ENCODE data around the gene PROM1. TPM values are rescaled to one million over a fixed set of nuclear protein-coding genes. Genes with fewer than 3 reads are reported as not detected.
A peak's percentile ranks its signal among the peaks of the same experiment; 100 is the strongest.

The PROM1 gene
- total and polyA plus RNA-seq, 11 donors: 1.5 to 30.5 (median 6.0) TPM

DNA sequence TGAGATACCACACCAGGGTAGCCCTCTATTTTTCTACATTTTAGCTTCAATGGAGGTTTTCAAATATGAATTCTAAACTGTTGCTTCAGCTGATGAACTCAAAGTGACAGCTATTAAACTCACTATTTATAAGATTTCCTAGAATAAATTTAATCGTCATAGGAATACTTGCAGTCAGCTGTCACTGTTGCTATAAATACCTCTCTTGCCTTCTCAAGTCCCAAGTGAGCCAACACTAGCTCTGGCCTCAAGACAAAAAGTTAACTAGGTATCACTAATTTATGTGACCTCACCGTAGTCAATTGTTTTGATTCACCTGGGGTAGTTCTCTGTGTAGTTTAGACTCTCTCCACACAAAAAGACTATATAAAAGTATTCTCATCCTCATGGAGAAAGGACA, 34.3 kb upstream of the PROM1 start:
- H3K9me3 ChIP-seq: no peaks in the 10 kb centered on the region
- no peaks in the 10 kb centered on the region for H3K36me3 ChIP-seq
- WGBS, 4 donors: 26 to 36% (median 31%) methylated on average over 2 of the region's 2 CpGs
- no peak overlapping the region for H3K4me3 ChIP-seq
- peak overlapping the region; percentile 18 to 77 (median 64) for H3K27ac ChIP-seq
- intact Hi-C loops (cut with DNase I): no loop called here
- no peaks in the 10 kb centered on the region for H3K27me3 ChIP-seq
- ATAC-seq: peak; percentile 68 to 83 (median 73)
- TF ChIP-seq, protein P1, sequence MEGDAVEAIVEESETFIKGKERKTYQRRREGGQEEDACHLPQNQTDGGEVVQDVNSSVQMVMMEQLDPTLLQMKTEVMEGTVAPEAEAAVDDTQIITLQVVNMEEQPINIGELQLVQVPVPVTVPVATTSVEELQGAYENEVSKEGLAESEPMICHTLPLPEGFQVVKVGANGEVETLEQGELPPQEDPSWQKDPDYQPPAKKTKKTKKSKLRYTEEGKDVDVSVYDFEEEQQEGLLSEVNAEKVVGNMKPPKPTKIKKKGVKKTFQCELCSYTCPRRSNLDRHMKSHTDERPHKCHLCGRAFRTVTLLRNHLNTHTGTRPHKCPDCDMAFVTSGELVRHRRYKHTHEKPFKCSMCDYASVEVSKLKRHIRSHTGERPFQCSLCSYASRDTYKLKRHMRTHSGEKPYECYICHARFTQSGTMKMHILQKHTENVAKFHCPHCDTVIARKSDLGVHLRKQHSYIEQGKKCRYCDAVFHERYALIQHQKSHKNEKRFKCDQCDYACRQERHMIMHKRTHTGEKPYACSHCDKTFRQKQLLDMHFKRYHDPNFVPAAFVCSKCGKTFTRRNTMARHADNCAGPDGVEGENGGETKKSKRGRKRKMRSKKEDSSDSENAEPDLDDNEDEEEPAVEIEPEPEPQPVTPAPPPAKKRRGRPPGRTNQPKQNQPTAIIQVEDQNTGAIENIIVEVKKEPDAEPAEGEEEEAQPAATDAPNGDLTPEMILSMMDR (IDR thresholded peaks at IDR 0.05): no peak
- no peak for TF ChIP-seq POLR2A (IDR thresholded peaks at IDR 0.05)
- peaks cover 0 to 27% (median 10%) of the 10 kb centered on the region in 12 donors for H3K4me1 ChIP-seq
- no peak for DNase-seq

DNA sequence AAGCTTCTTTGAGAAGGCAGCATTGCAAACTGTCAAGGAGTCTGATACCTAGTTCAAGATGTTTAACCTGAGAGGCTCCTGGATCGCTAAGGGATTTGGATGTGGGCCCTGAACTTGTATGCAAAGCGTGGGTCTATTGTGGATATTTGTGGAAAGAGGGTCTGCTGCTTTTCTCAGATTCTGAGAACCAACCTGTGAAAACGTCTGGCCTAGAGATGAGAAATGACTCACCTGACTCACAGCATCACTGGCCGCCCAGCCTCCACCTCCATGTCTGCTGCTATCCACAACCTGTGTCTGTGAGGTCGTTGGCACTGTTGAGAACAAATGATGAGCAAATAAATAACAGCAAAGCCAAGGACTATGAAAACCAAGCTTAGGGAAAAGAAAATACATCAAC, 33.3 kb upstream of the PROM1 start:
- H3K9me3 ChIP-seq: no peaks in the 10 kb centered on the region
- H3K27ac ChIP-seq: peak overlapping the region in 6 of 12 donors; percentile 63 to 77 (median 69)
- WGBS, 4 donors: 80 to 88% (median 83%) methylated on average over 5 of the region's 5 CpGs
- ATAC-seq (no peak), DNase-seq (no peak)
- intact Hi-C loops (cut with DNase I): no loop called here
- no peak overlapping the region for H3K4me3 ChIP-seq
- no peaks in the 10 kb centered on the region for H3K36me3 ChIP-seq
- no peaks in the 10 kb centered on the region for H3K27me3 ChIP-seq
- H3K4me1 ChIP-seq: peaks cover 0 to 27% (median 10%) of the 10 kb centered on the region in 12 donors
- TF ChIP-seq, protein P1 (IDR thresholded peaks at IDR 0.05): no peak
- TF ChIP-seq POLR2A (IDR thresholded peaks at IDR 0.05): no peak

DNA sequence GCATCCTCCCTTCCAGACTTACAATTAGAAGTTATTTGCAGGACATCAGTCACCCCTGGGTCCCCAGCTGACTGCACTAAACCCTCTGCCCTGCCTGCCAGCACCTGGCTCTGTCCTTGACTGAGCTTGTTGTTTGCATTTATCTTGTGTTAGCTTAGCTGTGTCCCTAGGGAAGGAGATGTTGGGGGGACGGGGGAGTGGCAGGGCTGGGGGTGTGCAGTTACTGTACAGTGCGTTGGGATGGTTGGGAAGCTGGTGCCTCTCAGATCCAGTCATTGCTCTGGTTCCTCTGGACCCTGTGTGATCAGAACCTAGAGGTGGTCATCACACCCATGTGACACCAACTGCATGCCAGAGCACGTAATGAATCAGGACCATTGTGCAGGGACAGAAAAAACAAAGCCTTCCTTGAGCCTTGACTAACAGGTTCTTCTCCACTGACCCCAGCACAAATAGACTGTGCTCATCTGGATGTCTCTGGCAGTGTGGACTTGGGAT, 32.7 kb upstream of the PROM1 start:
- WGBS, 4 donors: 63 to 75% (median 67%) methylated on average over 3 of the region's 3 CpGs
- ATAC-seq: peak in 2 of 4 donors; percentile 23 to 29
- intact Hi-C loops (cut with DNase I): no loop called here

DNA sequence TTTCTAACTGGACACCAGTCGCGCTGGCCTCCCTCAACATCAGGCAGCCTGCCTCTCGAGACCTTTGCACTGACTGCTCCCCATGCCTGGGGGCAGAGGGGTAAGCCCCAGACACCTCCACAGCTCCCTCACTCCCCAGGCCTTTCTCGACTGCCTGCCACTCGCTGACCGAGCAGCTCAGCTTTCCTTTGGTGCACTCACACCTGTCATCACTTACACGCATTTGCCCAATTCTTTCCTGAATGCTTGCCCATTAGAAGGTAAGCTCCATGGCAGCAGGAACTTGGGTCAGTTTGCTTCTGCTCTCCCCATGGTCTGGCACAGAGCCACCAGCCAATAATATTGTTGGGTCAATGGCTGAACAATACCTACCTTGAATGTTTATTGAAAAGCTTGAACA, 32.2 kb upstream of the PROM1 start:
- DNase-seq: peak in 1 of 5 donors; percentile 34
- WGBS, 4 donors: 53 to 71% (median 68%) methylated on average over 7 of the region's 7 CpGs
- intact Hi-C loops (cut with DNase I): no loop called here
- peak in 3 of 4 donors; percentile 18 to 64 (median 39) for ATAC-seq
- Histone ChIP-seq H3K4me3 (no peak overlapping the region), H3K27me3 (no peaks in the 10 kb centered on the region), H3K4me1 (peaks cover 0 to 27% (median 10%) of the 10 kb centered on the region in 12 donors), H3K36me3 (no peaks in the 10 kb centered on the region), H3K9me3 (no peaks in the 10 kb centered on the region), H3K27ac (peak overlapping the region in 3 of 12 donors; percentile 6 to 24 (median 22))
- TF ChIP-seq, protein P1 (IDR thresholded peaks at IDR 0.05): no peak
- TF ChIP-seq POLR2A (IDR thresholded peaks at IDR 0.05): no peak

More for the DNA sequence above, 32.7 kb upstream of the PROM1 start:
- TF ChIP-seq POLR2A (IDR thresholded peaks at IDR 0.05): no peak
- TF ChIP-seq, protein P1 (IDR thresholded peaks at IDR 0.05): no peak
- Histone ChIP-seq H3K36me3 (no peaks in the 10 kb centered on the region), H3K9me3 (no peaks in the 10 kb centered on the region), H3K27ac (peak overlapping the region in 4 of 12 donors; percentile 6 to 70 (median 42)), H3K4me1 (peaks cover 0 to 27% (median 10%) of the 10 kb centered on the region in 12 donors), H3K4me3 (no peak overlapping the region), H3K27me3 (no peaks in the 10 kb centered on the region)
- DNase-seq: no peak

Data from heart left ventricle (tissue), 16 donors.